Measurements from ENCODE around the gene WDR91. TPM values are rescaled to one million over a fixed set of nuclear protein-coding genes. Genes with fewer than 3 reads are reported as not detected.

The WDR91 gene
- total RNA-seq, 3 donors from 2014 or later, result 6.4 to 15.4 (median 10.1) TPM

DNA sequence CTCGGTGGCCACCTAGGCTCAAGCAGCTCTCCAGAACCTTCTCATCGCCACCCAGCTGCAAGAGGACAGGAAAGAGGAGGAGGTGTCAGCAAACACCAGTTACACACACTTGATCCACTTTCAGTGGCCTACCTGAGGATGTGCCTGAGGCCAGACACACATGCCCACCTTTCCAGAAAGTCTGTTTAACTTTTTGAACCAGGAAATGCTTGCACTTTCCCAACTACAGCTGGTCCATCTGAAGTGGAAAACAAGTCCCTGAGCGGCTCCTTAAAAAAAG lies 25.1 kb downstream of the WDR91 start:
- Histone ChIP-seq H3K36me3 (ENCODE audit: low read depth) (peaks cover 3% of the 10 kb centered on the region), H3K4me3 (no peak overlapping the region), H3K9me3 (peaks cover 17% of the 10 kb centered on the region), H3K4me1 (ENCODE audit: low read depth) (no peaks in the 10 kb centered on the region)
- DNase-seq, result no peak
- no peak for ATAC-seq
- TF ChIP-seq, protein P1, sequence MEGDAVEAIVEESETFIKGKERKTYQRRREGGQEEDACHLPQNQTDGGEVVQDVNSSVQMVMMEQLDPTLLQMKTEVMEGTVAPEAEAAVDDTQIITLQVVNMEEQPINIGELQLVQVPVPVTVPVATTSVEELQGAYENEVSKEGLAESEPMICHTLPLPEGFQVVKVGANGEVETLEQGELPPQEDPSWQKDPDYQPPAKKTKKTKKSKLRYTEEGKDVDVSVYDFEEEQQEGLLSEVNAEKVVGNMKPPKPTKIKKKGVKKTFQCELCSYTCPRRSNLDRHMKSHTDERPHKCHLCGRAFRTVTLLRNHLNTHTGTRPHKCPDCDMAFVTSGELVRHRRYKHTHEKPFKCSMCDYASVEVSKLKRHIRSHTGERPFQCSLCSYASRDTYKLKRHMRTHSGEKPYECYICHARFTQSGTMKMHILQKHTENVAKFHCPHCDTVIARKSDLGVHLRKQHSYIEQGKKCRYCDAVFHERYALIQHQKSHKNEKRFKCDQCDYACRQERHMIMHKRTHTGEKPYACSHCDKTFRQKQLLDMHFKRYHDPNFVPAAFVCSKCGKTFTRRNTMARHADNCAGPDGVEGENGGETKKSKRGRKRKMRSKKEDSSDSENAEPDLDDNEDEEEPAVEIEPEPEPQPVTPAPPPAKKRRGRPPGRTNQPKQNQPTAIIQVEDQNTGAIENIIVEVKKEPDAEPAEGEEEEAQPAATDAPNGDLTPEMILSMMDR (IDR thresholded peaks at IDR 0.05), result no peak
- intact Hi-C loops (cut with DNase I, micrococcal nuclease), result no loop called here

DNA sequence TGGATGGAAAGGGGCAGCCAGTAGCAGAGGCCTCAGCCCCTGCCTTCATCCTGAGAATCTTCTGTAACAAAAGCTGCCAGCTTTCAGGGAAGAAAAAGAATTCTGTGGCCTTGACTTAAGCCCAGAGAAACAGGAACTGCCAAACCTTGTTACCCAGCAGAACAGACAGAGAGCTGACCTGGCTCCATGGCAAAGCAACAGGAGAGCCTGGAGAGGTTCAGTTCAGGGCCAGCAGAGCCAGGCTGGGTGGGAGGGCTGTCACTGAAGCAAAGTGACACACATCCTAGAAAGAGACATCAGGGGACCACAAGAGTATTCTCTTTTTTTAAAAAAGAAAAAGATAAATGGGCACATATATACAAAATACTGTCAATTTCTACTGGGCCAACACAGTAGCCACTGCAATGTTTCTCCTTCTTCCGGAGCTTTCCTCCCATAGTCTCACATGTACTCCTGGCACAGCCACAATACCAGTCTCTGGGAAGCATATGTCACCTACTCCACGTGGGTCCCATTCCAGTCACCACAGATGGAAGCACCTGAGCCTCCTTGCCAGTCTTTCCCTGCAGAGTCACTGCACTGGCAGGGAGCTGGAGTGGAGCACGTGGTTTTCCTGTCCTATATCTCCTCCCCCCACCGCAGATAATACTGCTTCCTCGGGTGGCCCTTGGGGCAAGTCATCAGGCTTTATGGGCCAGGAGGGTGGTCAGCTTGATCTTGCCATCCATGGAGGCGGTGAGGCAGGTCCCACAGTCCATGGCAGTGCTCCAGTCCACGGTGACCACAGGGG lies 25.7 kb downstream of the WDR91 start:
- DNase-seq (no peak), ATAC-seq (no peak)
- H3K36me3 ChIP-seq (ENCODE audit: low read depth), result peaks cover 3% of the 10 kb centered on the region
- H3K4me1 ChIP-seq (ENCODE audit: low read depth), result no peaks in the 10 kb centered on the region
- peaks cover 22% of the 10 kb centered on the region for H3K9me3 ChIP-seq
- TF ChIP-seq, protein P1 (IDR thresholded peaks at IDR 0.05), result no peak
- intact Hi-C loops (cut with DNase I, micrococcal nuclease), result no loop called here
- H3K4me3 ChIP-seq, result no peak overlapping the region

DNA sequence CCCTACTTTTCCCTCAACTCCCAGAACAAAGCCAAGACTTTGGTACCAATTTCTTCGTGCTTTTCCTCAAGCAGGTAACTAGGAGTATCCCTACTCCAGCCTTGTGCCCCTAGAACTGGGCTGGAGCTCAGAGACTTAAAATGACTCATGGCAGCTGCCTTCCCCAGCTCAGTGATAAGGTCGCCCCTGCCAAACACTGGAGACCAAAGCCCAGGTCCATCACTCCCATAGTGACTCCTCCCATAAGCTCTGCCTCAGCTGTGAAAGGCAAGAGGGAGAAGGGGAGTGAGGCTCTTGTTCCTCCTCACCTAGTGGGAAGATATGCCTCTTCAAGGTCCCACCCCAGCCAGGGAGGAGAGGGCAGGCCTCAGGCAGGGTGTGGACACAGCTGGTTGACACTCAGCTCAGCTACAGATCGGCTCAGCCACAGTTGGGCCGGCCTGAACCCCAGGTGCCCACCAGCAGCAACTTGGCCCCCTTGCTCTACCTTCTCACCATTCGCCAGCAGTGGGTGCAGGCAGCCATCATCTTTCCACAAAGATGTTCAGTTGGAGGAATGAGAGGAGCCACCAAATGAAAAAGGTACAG lies 27.0 kb downstream of the WDR91 start:
- Histone ChIP-seq H3K4me3 (no peak overlapping the region), H3K36me3 (ENCODE audit: low read depth) (peaks cover 3% of the 10 kb centered on the region), H3K9me3 (peaks cover 33% of the 10 kb centered on the region), H3K4me1 (ENCODE audit: low read depth) (no peaks in the 10 kb centered on the region)
- intact Hi-C loops (cut with DNase I, micrococcal nuclease), result no loop called here
- TF ChIP-seq, protein P1 (IDR thresholded peaks at IDR 0.05), result no peak
- no peak for DNase-seq
- ATAC-seq, result no peak

DNA sequence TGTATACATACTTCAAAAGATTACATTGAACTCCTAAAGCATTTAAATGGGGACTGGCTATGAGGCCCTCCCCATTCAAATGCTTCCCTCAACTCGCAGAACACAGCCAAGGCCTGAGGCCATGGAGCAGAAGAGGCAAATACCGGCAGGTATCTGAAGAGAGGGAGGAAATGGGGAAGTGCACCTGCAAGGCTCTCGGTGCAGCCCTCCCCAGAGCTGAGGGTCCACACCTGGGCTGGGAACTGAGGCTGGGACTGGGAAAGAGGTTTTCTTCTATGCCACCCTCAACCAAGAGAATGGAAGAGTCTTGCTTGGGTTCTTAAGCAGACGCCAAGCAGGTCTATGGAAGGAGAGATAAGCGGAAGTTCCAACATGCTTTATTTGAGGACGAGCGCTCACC lies 27.8 kb downstream of the WDR91 start:
- H3K4me1 ChIP-seq (ENCODE audit: low read depth), result no peaks in the 10 kb centered on the region
- peaks cover 33% of the 10 kb centered on the region for H3K9me3 ChIP-seq
- ATAC-seq (no peak), DNase-seq (no peak)
- TF ChIP-seq, protein P1 (IDR thresholded peaks at IDR 0.05), result no peak
- peaks cover 3% of the 10 kb centered on the region for H3K36me3 ChIP-seq (ENCODE audit: low read depth)
- no peak overlapping the region for H3K4me3 ChIP-seq
- intact Hi-C loops (cut with DNase I, micrococcal nuclease), result no loop called here

DNA sequence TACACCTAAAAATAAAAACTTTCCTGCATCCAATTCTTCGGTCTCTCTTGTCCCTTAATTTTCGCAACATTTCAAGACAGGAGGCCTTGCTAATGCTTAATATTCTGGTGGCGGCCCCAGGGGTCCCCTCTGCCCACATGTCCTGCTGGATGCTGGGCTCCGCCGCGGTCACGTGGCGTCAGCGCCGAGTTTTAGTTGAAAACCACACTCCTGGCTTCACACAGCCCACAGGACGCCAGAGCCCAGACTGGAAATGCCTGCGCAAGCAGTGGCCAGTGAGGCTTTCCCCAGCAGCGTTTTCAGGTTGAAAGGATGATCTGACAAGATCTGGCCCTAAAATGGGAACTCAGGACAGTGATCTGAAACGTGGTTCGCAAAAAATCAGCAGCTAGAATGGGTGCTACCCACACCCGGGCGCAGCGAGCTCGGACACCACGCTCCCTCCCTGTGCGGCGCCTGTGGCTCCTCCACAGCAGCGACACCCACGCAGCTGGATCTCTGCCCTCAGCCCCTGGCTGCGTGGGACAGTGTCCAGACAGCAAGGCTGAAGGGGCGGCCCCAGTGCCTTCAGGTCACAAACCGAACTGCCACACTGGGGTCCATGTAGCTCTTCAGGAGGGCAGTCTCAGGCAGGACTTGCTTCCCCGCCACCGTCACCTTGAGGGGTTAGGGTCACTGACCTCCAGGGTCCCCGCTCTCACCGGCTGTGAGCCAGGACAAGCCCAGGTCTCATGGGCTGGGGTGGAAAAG lies 29.2 kb downstream of the WDR91 start:
- intact Hi-C loops (cut with DNase I, micrococcal nuclease), result no loop called here

More for the DNA sequence above, 29.2 kb downstream of the WDR91 start:
- Histone ChIP-seq H3K4me3 (no peak overlapping the region), H3K9me3 (peaks cover 33% of the 10 kb centered on the region), H3K36me3 (ENCODE audit: low read depth) (peaks cover 3% of the 10 kb centered on the region), H3K4me1 (ENCODE audit: low read depth) (no peaks in the 10 kb centered on the region)
- no peak for ATAC-seq
- DNase-seq, result no peak
- TF ChIP-seq, protein P1 (IDR thresholded peaks at IDR 0.05), result no peak
